ENCODE measurements around the gene POLG2.
"Not testable (repeated sequence)": the region's sequence is repeated elsewhere in the genome, so short reads cannot be mapped to it uniquely, and the experiment has no call there.

Gene POLG2

DNA sequence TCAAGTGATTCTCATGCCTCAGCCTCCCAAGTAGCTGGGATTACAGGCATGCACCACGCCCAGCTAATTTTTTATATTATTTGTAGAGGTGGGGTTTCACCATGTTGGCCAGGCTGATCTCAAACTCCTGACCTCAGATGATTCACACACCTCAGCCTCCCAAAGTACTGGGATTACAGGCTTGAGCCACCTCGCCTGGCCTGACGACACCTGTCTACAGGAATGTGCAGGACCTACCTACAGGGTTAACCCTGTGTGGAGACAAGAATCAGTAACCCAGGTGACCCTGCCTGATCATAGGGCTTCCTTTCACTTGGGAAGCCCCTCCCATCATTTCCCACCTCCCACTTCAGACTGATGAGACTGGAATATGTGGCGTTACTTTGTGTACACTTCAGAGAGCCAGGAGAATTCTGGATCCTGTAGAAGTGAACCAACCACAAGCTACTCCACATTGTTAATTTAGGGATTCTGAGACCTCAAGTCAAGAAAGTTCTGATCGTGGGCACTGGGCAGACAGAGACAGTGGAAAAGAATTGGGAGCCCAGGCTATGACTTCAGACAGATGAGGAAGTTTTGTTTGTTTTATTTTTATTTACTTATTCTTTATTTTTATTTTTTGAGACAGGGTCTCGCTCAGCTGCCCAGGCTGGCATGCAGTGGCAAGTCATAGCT is 53.6 kb downstream of the POLG2 start:
- no peak for TF ChIP-seq CTCF (IDR thresholded peaks at IDR 0.05; ENCODE audit: control insufficient read depth, insufficient read depth, low read depth, low read length, missing control alignments)
- no peak overlapping the region for H3K4me3 ChIP-seq (ENCODE audit: control insufficient read depth, low read depth, low read length)
- no peak for DNase-seq (ENCODE audit: low read depth)

DNA sequence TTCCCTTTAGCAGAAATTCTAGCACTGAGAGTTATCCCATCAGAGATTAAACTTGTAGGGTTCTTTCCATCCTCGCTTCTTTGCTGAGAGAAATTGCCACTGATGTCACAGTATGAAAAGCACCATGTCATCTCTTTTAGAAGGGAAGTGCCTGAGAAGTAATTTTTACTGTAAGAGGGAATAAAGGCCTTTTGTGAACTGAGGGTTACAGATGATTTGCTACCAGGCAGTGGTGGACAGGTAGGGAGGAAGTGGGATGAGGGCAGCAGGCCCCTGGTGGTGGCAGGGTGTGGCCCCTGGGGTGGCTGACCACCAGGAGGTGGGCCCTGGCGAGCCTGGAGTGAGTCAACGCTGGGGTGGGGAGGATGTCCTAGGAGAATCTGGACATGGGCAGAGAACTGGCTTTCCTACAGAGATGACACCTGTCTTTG is 54.3 kb downstream of the POLG2 start:
- H3K4me3 ChIP-seq (ENCODE audit: control insufficient read depth, low read depth, low read length) = no peak overlapping the region
- DNase-seq (ENCODE audit: low read depth) = no peak
- TF ChIP-seq CTCF (IDR thresholded peaks at IDR 0.05; ENCODE audit: control insufficient read depth, insufficient read depth, low read depth, low read length, missing control alignments) = no peak

DNA sequence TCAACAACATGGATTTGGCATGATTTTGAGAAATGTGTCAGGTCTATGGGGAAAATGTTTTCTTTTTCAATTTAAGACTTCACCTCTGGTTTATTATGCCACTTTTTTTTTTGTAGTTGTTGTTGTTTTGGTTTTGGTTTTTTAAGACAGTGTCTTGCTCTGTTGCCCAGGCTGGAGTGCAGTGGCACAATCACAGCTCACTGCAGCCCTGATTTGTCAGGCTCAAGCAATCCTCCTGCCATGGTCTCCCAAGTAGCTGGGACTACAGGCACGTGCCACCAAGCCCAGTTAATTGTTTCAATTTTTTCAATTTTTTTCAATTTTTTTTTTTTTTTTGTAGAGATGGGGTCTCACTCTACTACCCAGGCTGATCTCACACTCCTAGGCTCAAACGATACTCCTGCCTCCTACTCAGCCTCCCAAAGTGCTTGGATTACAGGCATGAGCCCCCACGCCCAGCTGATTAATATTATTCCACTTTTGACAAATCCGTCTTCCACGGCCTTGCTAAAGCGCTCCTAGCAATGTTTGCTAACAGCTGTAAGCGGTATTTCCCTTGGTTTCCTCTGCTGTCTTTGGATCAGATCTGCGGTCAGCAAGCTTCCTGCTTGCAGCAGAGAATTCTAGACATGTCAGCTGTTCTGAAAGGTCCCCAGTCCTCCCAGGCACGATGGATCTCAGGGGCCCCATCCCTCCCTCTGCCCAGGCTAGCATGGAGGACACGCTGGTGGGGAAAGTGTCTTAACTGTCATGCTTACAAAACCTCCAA is 54.9 kb downstream of the POLG2 start:
- no peak for DNase-seq (ENCODE audit: low read depth)
- no peak for TF ChIP-seq CTCF (IDR thresholded peaks at IDR 0.05; ENCODE audit: control insufficient read depth, insufficient read depth, low read depth, low read length, missing control alignments)
- H3K4me3 ChIP-seq (ENCODE audit: control insufficient read depth, low read depth, low read length) = no peak overlapping the region

DNA sequence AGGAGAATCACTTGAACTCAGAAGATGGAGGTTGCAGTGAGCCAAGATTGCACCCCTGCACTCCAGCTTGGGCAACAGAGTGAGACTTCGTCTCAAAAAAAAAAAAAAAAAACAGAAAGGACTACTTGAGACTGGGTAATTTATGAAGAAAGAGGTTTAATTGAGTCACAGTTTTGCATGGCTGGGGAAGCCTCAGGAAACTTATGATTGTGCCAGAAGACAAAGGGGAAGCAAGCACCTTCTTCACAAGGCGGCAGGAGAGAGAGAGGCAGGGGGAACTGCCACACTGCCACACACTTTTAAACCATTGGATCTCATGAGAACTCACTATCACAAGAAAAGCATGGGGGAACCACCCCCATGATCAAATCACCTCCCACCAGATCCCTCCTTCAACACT is 56.9 kb downstream of the POLG2 start:
- TF ChIP-seq CTCF (IDR thresholded peaks at IDR 0.05; ENCODE audit: control insufficient read depth, insufficient read depth, low read depth, low read length, missing control alignments) = no peak
- no peak overlapping the region for H3K4me3 ChIP-seq (ENCODE audit: control insufficient read depth, low read depth, low read length)
- no peak for DNase-seq (ENCODE audit: low read depth)

GRCh38 chr17:64439521-64439920 is 57.3 kb downstream of the POLG2 start:
- DNase-seq (ENCODE audit: low read depth); H3K4me3 ChIP-seq (ENCODE audit: control insufficient read depth, low read depth, low read length): not testable (repeated sequence)

GRCh38 chr17:64437944-64438525 is 58.8 kb downstream of the POLG2 start:
- TF ChIP-seq CTCF (IDR thresholded peaks at IDR 0.05; ENCODE audit: control insufficient read depth, insufficient read depth, low read depth, low read length, missing control alignments) = no peak
- DNase-seq (ENCODE audit: low read depth) = no peak
- H3K4me3 ChIP-seq (ENCODE audit: control insufficient read depth, low read depth, low read length) = no peak overlapping the region

DNA sequence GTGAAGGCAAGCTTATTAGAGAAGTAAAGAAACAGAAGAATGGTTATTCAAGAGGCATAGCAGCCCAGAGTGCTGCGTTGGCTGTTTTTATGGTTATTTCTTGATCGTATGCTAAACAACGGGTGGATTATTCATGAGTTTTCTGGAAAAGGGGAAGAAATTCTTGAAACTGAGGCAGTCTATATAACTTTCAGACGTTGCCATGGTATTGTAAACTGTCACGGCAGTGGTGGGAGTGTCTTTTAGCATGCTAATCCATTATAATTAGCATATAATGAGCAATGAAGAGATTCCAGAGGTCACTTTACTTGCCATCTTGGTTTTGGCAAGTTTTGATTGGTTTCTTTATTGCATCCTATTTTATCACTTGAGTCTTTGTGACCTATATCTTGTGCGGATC is 65.3 kb downstream of the POLG2 start:
- DNase-seq (ENCODE audit: low read depth) = no peak
- H3K4me3 ChIP-seq (ENCODE audit: control insufficient read depth, low read depth, low read length) = no peak overlapping the region
- TF ChIP-seq CTCF (IDR thresholded peaks at IDR 0.05; ENCODE audit: control insufficient read depth, insufficient read depth, low read depth, low read length, missing control alignments) = no peak

- DNase-seq (ENCODE audit: low read depth); H3K4me3 ChIP-seq (ENCODE audit: control insufficient read depth, low read depth, low read length): not testable (repeated sequence)
These were observed 66.8 kb downstream of the POLG2 start for GRCh38 chr17:64430036-64430435.
